Suprapubic skin (tissue), 4 donors: ENCODE measurements around the gene RTEL1.
A peak's percentile ranks its signal among the peaks of the same experiment; 100 is the strongest.
"Not testable (repeated sequence)": the region's sequence is repeated elsewhere in the genome, so short reads cannot be mapped to it uniquely, and the experiment has no call there.

Experiments used
- CTCF ChIP-seq, 2 donors: fragments of 200-600 bp in 1 of 2; fragments of 450-650 bp in 1 of 2; sonication (generic) in 1 of 2; IDR thresholded peaks; one replicate each; pipeline ENCODE4 v1.5.1; 2016 to 2019; ENCODE audit warnings: antibody characterized with exemption in 2 of 2, mild to moderate bottlenecking in 1 of 2, moderate library complexity in 1 of 2
- EP300 ChIP-seq: sonication (generic); formaldehyde crosslinking; IDR thresholded peaks from one replicate; pipeline ENCODE4 v1.6.1; 2017; ENCODE audit warnings: antibody characterized with exemption
- POLR2A ChIP-seq, 2 donors: fragments of 450-650 bp; IDR thresholded peaks; one replicate each; pipeline ENCODE4 v1.6.1; 2017; ENCODE audit warnings: antibody characterized with exemption in 2 of 2, mild to moderate bottlenecking in 2 of 2, moderate library complexity in 2 of 2
- POLR2AphosphoS5 ChIP-seq, 3 donors: sonication (generic); formaldehyde crosslinking; IDR thresholded peaks; one replicate each; pipeline ENCODE4 v1.6.1; 2017; ENCODE audit warnings: antibody characterized with exemption in 3 of 3

GRCh38 chr20:63613863-63614594 is 44.1 kb upstream of the RTEL1 start:
- peak; percentile 2 to 32 for TF ChIP-seq CTCF (IDR thresholded peaks at IDR 0.05)
- not testable (repeated sequence) for TF ChIP-seq POLR2A (IDR thresholded peaks at IDR 0.05); POLR2AphosphoS5 (IDR thresholded peaks at IDR 0.05); EP300
